ENCODE measurements around the gene C1orf21. TPM values are rescaled to one million over a fixed set of nuclear protein-coding genes. Genes with fewer than 3 reads are reported as not detected.

The C1orf21 gene
- total RNA-seq, 4 donors from 2014 or later = 13.1 to 30.6 (median 22.1) TPM

- no peak overlapping the region for H3K27ac ChIP-seq
These were observed 249.2 kb downstream of the C1orf21 start for GRCh38 chr1:184635980-184636431.

GRCh38 chr1:184637664-184638240, 250.9 kb downstream of the C1orf21 start:
- H3K4me3 ChIP-seq (replicated peaks in 1 of 3) = no peak overlapping the region
- no peak for DNase-seq
- H3K4me1 ChIP-seq = peaks cover 13 to 19% of the 10 kb centered on the region in 2 donors
- H3K27me3 ChIP-seq = no peaks in the 10 kb centered on the region
- TF ChIP-seq POLR2A (IDR thresholded peaks at IDR 0.05) = no peak
- TF ChIP-seq CTCF (IDR thresholded peaks at IDR 0.05) = no peak
- intact Hi-C loops (cut with DNase I) = no loop called here
- 96 to 98% methylated on average over 2 of the region's 2 CpGs for WGBS, 2 donors
- no peaks in the 10 kb centered on the region for H3K36me3 ChIP-seq
- H3K9me3 ChIP-seq = no peaks in the 10 kb centered on the region
- H3K27ac ChIP-seq = no peak overlapping the region

More at GRCh38 chr1:184635980-184636431, 249.2 kb downstream of the C1orf21 start:
- 73 to 91% methylated on average over 6 of the region's 6 CpGs for WGBS, 2 donors
- TF ChIP-seq CTCF (IDR thresholded peaks at IDR 0.05) (no peak), POLR2A (IDR thresholded peaks at IDR 0.05) (no peak)
- Histone ChIP-seq H3K4me3 (replicated peaks in 1 of 3) (no peak overlapping the region), H3K9me3 (no peaks in the 10 kb centered on the region), H3K4me1 (peaks cover 14 to 27% of the 10 kb centered on the region in 2 donors), H3K36me3 (no peaks in the 10 kb centered on the region), H3K27me3 (no peaks in the 10 kb centered on the region)
- no peak for DNase-seq
- intact Hi-C loops (cut with DNase I) = no loop called here

GRCh38 chr1:184639205-184639604, 252.4 kb downstream of the C1orf21 start:
- Histone ChIP-seq H3K36me3 (no peaks in the 10 kb centered on the region), H3K9me3 (no peaks in the 10 kb centered on the region), H3K27me3 (no peaks in the 10 kb centered on the region), H3K27ac (no peak overlapping the region), H3K4me3 (replicated peaks in 1 of 3) (no peak overlapping the region), H3K4me1 (peaks cover 0 to 5% of the 10 kb centered on the region in 2 donors)
- TF ChIP-seq CTCF (IDR thresholded peaks at IDR 0.05) (no peak), POLR2A (IDR thresholded peaks at IDR 0.05) (no peak)
- DNase-seq = no peak
- 88 to 89% methylated on average over 2 of the region's 2 CpGs for WGBS, 2 donors
- intact Hi-C loops (cut with DNase I) = no loop called here

GRCh38 chr1:184640505-184640904, 253.7 kb downstream of the C1orf21 start:
- no peak for DNase-seq
- Histone ChIP-seq H3K27ac (no peak overlapping the region), H3K4me3 (replicated peaks in 1 of 3) (no peak overlapping the region), H3K36me3 (no peaks in the 10 kb centered on the region), H3K4me1 (no peaks in the 10 kb centered on the region), H3K27me3 (no peaks in the 10 kb centered on the region), H3K9me3 (no peaks in the 10 kb centered on the region)
- TF ChIP-seq POLR2A (IDR thresholded peaks at IDR 0.05) (no peak), CTCF (IDR thresholded peaks at IDR 0.05) (no peak)
- intact Hi-C loops (cut with DNase I) = no loop called here
- 80 to 94% methylated on average over 3 of the region's 3 CpGs for WGBS, 2 donors

DNA sequence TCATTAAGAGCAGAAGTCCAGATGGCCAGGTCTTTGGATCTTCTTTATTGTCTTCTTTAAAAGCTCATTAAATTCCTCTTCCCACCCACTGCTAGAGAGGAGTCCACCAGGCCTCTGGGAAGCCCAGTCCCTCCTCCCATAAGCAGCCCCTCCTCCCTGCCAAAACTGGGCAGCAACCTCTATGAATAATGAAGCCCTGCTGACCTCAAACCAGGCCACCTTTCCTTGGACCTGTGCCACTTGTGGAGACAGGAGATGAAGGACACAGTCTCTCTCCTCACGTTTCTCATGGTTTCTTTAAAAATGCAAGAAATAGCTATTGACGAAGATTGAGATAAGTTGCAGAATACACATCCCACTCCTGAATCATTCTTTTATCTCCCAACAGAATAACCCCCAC, 255.1 kb downstream of the C1orf21 start:
- Histone ChIP-seq H3K36me3 (no peaks in the 10 kb centered on the region), H3K4me1 (no peaks in the 10 kb centered on the region), H3K27ac (no peak overlapping the region), H3K9me3 (no peaks in the 10 kb centered on the region), H3K27me3 (no peaks in the 10 kb centered on the region), H3K4me3 (replicated peaks in 1 of 3) (no peak overlapping the region)
- 84 to 87% methylated on average over 2 of the region's 2 CpGs for WGBS, 2 donors
- TF ChIP-seq POLR2A (IDR thresholded peaks at IDR 0.05) (no peak), CTCF (IDR thresholded peaks at IDR 0.05) (no peak)
- intact Hi-C loops (cut with DNase I) = no loop called here
- DNase-seq = no peak

Data from thyroid gland (tissue), 4 donors.